ENCODE results near the gene USP5.

DNA sequence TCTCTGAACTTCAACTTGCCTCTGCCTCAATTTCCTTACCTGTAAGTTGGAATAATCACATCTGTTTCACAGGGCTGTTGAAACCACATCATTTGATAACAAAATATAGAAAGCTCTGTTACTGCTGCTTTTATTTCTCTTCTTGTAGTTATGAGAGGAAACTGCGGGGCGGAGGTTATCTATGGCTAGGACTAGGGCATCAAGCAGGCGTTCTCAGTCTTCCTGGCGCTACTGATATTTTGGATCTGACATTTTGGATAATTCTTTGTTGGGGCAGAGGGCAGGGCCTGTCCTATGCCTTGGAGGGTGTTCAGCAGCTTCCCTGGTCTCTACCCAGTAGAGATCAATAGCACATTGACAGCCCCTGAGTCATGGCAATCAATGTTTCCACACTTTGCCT is 19.8 kb upstream of the USP5 start:
- TF ChIP-seq, protein P1, sequence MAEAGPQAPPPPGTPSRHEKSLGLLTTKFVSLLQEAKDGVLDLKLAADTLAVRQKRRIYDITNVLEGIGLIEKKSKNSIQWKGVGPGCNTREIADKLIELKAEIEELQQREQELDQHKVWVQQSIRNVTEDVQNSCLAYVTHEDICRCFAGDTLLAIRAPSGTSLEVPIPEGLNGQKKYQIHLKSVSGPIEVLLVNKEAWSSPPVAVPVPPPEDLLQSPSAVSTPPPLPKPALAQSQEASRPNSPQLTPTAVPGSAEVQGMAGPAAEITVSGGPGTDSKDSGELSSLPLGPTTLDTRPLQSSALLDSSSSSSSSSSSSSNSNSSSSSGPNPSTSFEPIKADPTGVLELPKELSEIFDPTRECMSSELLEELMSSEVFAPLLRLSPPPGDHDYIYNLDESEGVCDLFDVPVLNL (CRISPR knock-in tag; IDR thresholded peaks at IDR 0.05; ENCODE audit: borderline replicate concordance, low read depth) = no peak
- TF ChIP-seq NFE2L1 (CRISPR knock-in tag; IDR thresholded peaks at IDR 0.05) = no peak
- no peak for TF ChIP-seq ZNF317 (CRISPR knock-in tag; IDR thresholded peaks at IDR 0.05; ENCODE audit: borderline replicate concordance, low read depth)
- no peak for TF ChIP-seq ZBTB21 (CRISPR knock-in tag; IDR thresholded peaks at IDR 0.05; ENCODE audit: borderline replicate concordance)
- TF ChIP-seq, protein P2, sequence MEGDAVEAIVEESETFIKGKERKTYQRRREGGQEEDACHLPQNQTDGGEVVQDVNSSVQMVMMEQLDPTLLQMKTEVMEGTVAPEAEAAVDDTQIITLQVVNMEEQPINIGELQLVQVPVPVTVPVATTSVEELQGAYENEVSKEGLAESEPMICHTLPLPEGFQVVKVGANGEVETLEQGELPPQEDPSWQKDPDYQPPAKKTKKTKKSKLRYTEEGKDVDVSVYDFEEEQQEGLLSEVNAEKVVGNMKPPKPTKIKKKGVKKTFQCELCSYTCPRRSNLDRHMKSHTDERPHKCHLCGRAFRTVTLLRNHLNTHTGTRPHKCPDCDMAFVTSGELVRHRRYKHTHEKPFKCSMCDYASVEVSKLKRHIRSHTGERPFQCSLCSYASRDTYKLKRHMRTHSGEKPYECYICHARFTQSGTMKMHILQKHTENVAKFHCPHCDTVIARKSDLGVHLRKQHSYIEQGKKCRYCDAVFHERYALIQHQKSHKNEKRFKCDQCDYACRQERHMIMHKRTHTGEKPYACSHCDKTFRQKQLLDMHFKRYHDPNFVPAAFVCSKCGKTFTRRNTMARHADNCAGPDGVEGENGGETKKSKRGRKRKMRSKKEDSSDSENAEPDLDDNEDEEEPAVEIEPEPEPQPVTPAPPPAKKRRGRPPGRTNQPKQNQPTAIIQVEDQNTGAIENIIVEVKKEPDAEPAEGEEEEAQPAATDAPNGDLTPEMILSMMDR (IDR thresholded peaks at IDR 0.05) = no peak
- no peak for TF ChIP-seq MAX (CRISPR knock-in tag; IDR thresholded peaks at IDR 0.05)
- TF ChIP-seq PREB (CRISPR knock-in tag; IDR thresholded peaks at IDR 0.05; ENCODE audit: borderline replicate concordance) = no peak
- TF ChIP-seq ETV6 (CRISPR knock-in tag; IDR thresholded peaks at IDR 0.05) = no peak
- no peak for TF ChIP-seq ATF1 (CRISPR knock-in tag; IDR thresholded peaks at IDR 0.05)
- TF ChIP-seq, protein P3, sequence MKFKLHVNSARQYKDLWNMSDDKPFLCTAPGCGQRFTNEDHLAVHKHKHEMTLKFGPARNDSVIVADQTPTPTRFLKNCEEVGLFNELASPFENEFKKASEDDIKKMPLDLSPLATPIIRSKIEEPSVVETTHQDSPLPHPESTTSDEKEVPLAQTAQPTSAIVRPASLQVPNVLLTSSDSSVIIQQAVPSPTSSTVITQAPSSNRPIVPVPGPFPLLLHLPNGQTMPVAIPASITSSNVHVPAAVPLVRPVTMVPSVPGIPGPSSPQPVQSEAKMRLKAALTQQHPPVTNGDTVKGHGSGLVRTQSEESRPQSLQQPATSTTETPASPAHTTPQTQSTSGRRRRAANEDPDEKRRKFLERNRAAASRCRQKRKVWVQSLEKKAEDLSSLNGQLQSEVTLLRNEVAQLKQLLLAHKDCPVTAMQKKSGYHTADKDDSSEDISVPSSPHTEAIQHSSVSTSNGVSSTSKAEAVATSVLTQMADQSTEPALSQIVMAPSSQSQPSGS (CRISPR knock-in tag; IDR thresholded peaks at IDR 0.05; ENCODE audit: borderline replicate concordance, low read depth) = no peak
- TF ChIP-seq, protein P4, sequence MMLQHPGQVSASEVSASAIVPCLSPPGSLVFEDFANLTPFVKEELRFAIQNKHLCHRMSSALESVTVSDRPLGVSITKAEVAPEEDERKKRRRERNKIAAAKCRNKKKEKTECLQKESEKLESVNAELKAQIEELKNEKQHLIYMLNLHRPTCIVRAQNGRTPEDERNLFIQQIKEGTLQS (CRISPR knock-in tag; conservative IDR thresholded peaks at IDR 0.05) = no peak

Measured in WTC11 (cell line).